Measurements from ENCODE around the gene NR2F1-AS1.

GRCh38 chr5:93612855-93613243 lies 31.8 kb upstream of the NR2F1-AS1 start:
- no peak for TF ChIP-seq ELF4 (CRISPR knock-in tag; IDR thresholded peaks at IDR 0.05; ENCODE audit: low read depth)
- no peak for TF ChIP-seq CTCF (IDR thresholded peaks at IDR 0.05)
- no peak for TF ChIP-seq ZSCAN18 (CRISPR knock-in tag; IDR thresholded peaks at IDR 0.05)
- TF ChIP-seq ZBTB43 (CRISPR knock-in tag; IDR thresholded peaks at IDR 0.05), result no peak
- TF ChIP-seq ZNF512 (CRISPR knock-in tag; IDR thresholded peaks at IDR 0.05; ENCODE audit: borderline replicate concordance), result no peak
- no peak for TF ChIP-seq NFE2L1 (CRISPR knock-in tag; IDR thresholded peaks at IDR 0.05)
- TF ChIP-seq USF1 (CRISPR knock-in tag; IDR thresholded peaks at IDR 0.05), result no peak
- TF ChIP-seq ATF6 (CRISPR knock-in tag; IDR thresholded peaks at IDR 0.05), result no peak
- TF ChIP-seq E2F5 (CRISPR knock-in tag; IDR thresholded peaks at IDR 0.05), result no peak
- no peak for TF ChIP-seq ZNF138 (CRISPR knock-in tag; conservative IDR thresholded peaks at IDR 0.05)
- no peak for TF ChIP-seq ZBTB21 (CRISPR knock-in tag; IDR thresholded peaks at IDR 0.05; ENCODE audit: borderline replicate concordance)
- TF ChIP-seq TEAD4 (CRISPR knock-in tag; IDR thresholded peaks at IDR 0.05), result no peak
- no peak for TF ChIP-seq MXD4 (CRISPR knock-in tag; IDR thresholded peaks at IDR 0.05; ENCODE audit: borderline replicate concordance)
